OCI-M2 (cell line): ENCODE measurements around the gene KATNB1.

Experiments
- DNase-seq: peaks from one replicate; lab custom pipeline; 2025; ENCODE audit not compliant: unreplicated experiment; lab: John Stamatoyannopoulos, UW

KATNB1 gene

DNA sequence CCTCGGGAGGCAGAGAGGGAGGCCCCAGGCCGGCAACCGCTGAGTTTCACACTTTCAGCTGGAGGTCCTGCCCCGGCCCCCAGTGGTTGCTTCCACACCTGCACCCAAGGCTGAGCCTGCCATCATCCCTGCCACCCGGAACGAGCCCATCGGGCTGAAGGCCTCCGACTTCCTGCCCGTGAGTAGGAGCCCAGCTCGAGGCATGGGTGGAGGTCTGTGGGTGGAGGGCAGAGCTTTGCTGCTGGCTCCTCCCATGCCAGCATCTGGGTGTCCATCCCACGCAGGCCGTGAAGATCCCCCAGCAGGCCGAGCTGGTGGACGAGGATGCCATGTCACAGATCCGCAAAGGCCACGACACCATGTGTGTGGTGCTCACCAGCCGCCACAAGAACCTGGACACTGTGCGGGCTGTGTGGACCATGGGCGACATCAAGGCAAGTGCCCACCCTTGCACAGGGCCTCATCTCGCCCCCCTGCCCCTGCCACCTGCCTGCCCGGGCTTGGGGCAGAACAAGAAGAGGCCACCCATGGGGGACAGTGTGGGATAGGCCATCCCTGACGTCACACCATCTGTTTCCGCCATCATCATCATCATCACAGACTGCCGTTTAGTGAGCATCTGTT lies 19.6 kb downstream of the KATNB1 start:
- no peak for DNase-seq

DNA sequence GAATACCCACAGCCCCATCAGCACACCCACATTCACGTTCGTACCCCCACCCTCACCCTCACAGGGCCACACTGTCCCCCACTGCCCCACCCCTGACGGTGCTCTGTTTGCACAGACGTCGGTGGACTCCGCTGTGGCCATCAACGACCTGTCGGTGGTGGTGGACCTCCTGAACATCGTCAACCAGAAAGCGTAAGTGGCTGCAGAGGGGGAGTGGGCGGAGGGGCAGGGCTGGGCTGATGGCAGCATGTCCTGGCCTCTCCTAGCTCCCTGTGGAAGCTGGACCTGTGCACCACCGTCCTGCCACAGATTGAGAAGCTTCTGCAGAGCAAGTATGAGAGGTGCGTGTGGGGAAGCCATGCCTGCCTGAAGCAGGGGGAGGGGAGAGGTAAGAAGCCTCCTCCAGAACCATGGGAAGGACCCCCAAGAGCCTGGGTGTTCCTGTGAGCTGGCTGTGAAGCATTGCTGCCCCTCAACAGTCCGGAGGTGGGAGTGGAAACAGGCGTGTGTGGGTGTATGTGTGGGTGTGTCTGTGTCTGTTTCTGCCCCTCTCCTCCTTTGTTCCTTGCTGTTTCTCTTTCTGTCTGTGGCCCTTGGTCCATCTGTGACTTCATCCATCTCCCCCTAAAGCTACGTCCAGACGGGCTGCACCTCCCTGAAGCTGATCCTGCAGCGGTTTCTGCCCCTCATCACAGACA lies 20.3 kb downstream of the KATNB1 start:
- no peak for DNase-seq

DNA sequence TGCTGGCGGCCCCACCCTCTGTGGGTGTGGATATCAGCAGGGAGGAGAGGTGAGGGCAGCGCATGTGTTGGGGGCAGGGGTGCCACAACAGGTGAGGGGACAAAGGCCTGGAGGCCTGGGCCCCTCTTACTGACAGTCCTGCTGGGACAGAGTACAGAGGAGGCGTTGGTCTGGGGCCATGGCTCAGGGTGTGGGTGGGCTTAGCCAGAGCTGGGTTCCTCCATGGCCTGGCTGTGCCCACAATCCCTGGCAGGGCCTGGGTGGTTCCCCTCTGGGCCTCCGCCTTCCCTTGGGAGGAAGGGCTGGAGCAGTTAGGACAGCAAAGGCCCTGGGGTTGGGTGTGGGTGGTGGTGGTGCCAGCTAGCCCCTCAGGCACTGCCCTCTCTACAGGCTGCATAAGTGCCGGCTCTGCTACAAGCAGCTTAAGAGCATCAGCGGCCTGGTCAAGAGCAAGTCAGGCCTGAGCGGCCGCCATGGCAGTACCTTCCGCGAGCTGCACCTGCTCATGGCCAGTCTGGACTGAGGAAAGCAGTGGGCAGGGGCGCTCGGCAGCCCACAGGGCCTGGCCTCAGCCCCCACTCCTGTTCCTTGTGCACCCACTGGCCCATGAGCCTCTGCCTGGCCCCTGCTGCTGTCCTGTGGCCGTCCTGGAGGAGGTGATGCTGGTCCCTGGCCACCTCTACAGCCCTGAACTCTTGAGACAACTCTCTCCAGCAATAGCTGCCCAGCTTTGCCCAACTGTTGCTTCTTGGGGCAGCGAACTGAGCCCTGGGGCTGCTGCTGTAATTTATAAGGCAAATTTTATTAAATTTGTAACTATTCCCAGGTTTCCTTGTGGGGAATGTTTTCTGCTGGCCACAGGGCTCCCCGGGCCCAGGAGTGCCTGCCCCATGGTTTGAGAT lies 21.1 kb downstream of the KATNB1 start:
- DNase-seq, result no peak

DNA sequence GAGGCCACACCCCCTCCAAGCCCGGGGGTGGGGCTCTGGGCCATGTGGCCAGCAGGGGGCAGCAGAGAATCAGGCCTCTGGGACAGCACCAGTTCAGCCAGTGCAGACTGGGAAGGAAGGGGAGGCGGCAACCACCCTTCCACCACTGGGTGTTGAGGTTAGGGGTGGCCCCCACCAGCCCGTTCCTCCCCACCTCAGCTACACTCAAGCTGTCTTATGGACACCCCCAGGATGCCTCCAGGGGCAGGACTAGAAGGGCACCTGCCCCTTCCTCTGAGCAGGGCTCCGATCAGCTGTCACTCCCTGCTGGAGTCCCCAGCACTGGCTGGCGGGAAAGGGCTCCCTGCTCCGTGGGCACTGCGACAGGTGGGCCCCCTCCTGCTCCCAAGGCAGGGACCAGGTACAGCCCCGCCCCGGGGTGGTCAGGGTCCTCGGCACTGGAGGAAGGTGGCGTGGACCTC lies 21.8 kb downstream of the KATNB1 start:
- peak; percentile 23 for DNase-seq

DNA sequence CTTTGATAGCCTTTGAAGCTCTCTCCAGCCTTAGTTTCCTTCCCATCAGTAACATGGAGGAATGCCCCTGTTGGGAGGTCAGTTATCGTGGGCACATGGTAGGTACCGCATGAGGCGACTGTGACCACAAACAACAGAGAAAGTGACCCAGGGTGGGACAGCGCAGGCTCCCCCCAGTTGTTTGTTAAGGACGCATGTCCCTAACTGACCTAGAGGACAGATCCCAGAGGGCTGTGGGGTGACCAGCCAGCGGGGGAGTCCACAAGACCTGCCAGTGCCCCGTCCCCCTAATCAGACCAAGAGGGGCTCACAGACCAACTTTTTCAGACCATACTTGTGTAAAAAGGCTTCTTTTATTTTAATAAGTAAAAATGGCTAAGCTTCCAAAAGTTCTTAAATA lies 22.3 kb downstream of the KATNB1 start:
- no peak for DNase-seq

DNA sequence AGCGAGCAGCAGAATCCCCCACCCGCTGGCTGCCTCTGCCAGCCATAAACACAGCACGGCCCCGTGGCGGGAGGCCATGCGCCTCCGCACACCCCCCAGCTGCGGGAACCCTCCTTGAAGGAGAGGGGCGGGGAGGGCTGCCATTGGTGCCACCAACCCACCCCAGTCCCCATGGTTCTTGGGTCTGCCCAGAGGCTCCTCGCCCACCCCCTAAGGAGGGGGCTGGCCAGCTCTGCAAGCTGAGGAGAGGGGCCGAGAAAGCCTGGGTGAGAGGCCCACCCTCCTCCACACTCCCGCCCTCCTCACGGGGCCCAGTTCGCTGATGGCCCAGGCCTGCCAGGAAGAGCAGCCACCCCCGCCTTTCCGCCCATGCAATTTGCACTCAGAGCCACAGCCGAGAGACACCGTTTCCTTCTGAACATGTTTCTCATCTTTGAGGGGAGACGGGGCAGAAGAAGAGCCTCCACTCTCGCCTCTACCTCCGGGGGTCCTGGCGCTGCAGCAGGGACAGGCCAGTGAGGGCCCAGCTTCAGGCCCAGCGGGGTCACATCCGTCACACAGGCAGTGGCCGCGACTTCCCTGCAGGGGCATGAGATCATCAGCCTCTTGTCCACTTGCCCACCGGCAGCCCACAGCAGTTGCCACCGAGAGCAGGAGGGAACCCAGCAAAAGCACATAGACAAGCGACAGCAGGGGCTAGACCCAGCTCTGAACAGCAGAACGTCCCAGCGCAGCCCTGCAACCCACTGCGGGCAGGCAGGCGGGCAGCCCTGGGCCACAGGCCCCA lies 23.0 kb downstream of the KATNB1 start:
- no peak for DNase-seq

DNA sequence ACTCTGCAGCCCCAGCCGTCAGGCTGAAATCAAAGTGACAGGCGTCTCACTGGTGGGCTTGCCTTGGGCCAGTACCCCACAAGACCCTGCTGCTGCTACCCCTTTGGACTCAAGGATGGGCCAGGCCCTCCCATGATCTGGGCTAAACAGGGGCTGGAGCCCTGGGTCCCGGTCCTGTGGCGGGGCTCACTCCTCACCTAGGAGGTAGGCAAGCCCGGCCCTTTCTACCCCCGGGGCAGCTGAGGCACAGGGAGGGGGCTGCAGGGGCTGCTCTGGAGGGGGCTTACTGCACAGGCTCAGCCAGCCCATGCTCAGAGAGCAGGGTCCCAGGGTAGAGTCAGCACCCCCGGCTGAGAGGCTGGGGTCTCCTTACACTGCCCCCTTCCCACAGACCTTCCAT lies 23.6 kb downstream of the KATNB1 start:
- no peak for DNase-seq

DNA sequence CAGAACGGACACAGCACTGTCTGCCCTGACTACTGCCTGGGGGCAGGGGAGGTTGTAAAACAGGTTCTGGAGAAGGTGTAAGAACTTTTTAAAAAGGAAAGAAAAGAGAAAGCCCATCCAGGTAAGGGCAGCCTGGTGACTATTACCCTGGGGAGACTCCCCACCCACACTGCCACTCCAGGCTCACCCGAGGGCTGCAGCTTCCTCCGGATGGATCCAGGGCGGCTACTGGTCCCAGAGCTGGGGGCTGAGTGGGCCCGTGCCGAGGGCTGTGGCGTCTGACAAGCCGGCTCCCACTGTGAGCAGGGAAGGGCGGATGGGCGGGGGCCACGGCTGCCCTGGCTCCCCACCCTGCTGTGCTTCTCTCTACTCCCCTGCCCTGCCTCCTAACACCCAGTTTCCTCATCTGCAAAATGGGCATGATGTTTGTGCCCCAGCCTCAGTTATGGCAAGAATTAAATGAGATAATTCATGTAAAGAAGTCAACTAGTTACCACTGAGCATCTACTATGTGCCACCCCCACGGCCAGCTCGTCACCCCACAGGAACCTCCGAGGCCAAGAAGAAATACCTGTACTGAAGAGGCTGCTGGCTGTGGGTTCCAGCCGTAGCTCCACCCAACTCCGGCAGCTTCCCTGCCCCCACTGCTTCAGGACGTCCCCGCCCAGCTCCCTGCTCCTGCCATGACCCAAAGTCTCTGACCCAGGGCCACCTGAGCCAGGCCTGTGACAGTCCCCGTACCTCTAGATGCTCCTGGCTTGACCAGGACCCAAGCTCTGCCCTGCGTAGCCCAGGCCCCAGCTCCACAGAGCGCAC lies 24.2 kb downstream of the KATNB1 start:
- no peak for DNase-seq

DNA sequence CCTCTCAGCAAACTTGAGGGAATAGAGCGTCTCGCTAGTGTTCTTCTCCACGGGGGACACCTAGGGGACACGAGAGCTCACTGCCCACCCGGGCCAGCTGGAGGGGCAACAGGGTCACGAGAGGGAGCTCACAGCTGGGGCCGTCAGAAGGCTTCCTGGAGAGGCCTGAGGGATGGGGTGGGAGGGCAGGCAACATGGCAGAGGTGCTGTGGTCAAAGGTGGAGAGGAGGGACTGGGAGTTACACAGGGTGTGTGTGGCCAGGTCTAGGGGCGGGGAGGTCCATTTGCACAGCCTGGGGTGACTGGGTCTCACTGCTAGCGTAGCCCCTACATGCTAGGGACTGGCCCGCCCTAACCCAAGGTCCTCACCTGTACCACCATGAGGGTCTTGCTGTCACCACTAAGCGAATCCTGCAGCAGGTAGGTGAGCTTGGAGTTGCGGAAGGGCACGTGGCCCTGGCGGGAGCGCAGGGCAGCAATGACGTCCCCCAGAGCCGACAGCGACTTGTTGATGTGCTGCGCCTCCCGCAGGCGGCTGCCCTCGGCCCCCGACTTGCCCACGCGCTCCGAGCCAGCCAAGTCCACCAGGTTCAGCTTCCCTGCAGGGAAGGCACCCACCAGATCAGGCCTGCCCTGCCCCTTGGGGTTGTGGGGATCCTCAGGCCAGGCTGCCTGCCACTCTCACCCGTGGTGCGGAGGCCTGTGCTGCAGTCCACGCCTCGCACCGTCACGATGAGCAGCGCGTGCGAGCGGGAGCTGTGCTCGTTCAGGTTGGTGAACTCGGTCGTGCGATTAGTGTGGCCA lies 25.0 kb downstream of the KATNB1 start:
- DNase-seq, result no peak

DNA sequence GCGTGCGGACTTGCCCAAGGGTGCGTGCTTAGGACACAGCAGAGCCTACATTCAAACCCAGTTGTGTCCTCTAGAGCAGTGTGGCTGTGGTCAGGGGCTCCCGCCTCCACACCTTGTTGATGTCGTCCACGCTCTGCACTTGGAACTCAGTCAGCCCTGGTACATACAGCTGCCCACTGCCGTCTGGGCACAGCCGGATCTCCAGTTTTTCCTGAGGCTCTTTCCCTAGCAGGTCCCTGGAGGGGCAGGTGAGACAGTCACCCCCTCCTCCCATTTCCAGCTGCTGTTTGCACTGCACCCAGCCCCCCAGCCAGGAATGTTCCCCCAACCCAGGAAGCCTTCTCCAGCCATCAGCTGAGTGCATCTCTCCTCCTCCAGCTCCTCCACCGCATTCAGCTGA lies 25.7 kb downstream of the KATNB1 start:
- DNase-seq, result no peak

DNA sequence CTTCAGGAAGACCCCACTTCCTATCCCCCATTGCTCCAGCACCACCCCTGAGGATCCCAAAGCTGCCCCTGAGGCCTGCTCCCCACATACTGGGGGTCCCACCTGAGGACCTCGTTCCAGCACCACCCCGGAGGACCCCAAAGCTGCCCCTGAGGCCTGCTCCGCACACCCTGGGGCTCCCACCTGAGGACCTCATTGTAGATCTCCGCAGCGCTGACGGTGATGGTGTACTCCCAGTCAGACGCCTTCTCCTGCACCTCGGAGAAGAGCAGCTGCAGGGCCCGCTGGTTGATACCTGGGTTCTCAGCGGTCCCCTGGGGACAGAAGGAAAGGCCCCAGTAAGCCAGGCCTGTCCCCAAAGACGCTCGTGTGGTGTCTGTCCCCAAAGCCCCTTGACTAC lies 26.4 kb downstream of the KATNB1 start:
- no peak for DNase-seq

DNA sequence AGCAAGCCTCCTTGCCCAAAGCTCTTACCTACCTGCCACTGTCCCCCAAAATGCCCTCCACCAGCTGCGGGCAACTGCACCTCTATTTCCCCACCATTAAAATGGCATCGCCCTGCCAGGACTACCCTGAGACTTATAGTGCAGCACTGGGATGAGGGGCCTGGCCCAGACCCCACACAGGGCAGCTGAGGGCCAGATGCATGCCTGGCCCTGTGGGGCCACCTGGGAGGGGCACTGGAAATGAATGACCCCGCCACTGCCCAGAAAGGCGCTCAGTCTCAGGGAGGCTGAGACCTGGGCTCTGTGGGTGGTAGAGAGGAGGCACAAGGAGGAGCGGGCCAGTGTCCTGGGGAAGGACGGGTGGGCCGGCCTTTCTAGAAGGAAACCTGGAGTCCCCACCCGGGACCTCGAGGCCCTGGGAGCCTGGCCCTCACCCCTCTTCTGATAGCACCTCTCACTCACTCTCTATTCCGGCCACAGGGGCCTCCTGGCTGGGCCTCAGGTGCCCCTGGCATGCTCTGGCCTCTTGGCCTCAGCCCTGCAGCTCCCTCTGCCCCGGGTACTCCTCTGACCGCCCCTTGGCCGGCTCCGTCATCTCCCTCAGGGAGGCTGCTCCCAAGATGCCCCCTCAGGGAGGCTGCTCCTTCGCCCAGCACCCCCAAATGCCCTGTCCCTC lies 26.9 kb downstream of the KATNB1 start:
- no peak for DNase-seq

DNA sequence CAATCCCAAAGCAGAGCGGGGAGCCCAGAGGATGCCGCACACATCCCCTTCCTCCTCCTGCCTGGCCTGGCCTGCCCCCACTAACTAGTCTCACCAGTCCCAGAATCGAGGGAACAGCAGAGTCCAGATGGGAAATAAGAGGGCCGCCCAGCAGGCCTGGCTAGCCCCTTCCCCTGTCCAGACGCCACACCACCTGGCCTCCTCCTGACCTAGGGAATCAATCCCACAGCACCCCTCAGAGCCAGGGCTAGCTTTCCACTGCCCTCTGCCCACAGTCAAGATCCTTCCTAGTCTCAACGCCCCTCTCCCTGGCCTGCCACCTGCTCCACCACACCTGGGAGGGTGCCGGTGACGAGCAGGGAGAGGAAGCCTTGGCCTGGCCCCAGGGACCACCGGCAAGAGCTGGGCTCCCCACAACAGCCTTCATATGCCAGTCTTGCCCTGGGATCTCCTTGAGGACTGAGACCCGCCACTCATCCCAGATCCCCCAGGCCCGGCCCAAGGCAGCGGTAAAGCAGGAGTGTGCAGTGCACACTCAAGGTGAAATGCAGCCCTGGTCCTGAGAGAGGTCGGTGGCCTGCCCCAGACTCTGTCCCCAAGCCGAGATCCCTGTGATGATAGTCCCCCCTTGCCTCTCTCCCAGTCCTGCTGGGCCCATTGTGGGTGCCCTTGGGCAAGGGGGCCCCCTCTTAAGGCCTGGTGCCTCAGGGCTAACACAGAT lies 27.9 kb downstream of the KATNB1 start:
- no peak for DNase-seq

DNA sequence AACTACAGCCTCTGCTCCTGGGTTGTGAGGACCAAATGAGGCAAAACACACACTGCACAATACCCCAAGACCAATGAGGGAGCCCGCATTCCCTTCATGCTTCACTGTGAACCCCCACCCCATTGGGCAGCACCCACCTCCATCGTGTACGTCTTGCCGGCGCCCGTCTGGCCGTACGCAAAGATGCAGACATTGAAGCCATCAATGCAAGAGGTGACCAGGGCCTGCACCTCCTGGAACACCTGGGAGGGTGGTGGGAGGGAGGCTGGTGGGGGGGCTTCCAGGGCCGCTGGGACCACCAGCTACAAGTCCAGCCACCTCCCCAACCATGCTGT lies 28.4 kb downstream of the KATNB1 start:
- DNase-seq, result no peak

DNA sequence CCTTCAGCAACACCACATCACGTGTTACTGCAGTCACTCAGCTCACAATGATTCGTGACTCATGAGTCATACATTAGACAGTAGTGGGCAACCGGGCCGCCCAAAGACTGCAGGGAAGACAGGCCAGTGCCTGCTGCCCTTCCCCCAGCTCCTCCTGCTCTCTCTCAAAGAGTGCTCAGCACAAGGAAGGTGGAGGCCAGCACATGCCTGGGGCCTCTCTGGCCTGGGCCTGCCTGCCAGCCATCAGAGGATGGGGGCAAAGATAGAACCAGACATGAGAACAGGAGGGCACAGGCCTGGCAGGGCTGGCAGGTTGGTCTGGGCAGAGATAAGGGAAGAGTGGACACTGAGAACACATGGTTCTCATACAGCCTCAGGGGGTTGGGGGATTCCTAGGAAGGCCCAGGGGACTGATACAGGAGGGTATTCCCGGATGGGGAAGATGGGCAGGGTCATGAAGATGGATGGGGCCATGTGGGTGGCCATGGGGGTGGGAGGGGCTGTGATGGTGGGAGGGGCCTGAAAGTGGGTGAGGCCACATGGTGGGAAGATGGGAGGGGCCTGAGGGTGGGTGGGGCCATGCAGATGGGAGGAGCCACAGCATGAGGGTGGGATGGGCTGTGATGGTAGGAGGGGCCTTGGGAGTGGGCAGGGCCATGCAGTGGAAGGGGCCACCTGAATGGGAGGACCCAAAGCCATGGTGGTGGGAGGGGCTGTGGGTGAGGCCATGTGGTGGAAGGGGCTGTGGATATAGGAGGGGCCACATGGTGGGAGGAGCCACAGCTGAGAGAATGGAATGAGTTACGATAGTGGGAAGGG lies 29.0 kb downstream of the KATNB1 start:
- DNase-seq, result no peak

DNA sequence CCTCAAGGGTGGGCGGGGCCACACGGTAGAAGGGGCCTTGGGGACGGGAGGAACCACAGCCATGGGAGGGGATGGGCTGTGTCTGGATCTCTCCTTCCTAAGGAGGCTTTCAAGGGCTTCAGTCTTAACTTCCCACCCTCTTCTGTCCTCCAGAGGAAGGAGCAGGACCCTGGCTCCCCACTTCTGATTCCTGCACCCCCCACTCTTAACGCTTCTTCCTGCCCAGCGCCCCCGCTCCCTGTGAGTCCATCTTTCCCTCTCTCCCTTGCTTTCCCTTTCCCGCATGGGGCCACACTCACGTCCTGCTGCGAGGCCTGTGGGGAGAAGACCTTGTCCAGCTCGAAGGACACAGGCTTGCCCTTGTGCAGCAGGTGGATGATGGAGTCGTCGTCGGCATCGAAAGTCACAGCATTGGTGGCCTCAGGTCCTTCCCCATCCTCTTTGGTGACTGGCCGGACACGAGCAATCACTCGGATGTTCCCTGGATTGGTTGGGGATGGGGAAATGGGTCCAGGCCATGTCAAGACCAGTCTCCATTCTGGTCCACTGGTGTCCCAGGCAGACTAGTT lies 29.7 kb downstream of the KATNB1 start:
- DNase-seq, result no peak

DNA sequence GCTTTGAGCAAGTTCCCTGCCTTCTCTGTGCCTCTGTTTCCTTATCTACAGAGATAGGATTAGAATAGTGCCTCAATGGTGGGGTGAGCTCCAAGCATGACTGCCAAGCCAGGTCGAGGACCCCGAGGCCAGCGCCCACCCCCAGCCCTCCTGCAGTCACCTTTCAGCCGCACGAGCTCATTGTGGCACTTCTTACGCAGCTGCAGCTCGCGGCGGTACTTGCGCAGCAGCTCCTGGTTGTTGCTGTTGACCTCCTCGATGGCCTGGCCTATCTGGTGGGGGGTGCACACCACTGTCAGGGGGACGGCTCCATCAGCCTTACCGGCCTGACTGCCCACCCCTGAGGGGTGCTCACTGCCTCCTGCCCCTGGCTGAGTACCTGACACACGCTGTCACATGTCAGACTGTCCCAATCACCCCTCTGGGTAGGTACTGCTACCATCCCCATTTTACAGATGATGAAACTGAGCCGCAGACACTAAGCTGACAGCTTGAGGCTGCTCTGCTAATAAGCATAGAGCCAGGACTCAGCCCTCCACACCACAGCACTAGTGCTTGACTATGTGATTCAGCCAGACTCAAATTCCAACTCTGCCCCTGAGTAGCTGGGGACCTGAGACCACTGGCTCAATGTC lies 31.3 kb downstream of the KATNB1 start:
- no peak for DNase-seq
